Heart left ventricle (tissue), 13 donors: ENCODE data around the gene CYB5RL.

Experiments used
- CTCF ChIP-seq, 12 donors: fragments of 200-600 bp; sonication (generic) in 4 of 12; IDR thresholded peaks; one replicate each; pipeline versions ENCODE4 v1.5.0 to v1.8.0; 2018 to 2022; ENCODE audit warnings: antibody characterized with exemption in 12 of 12, mild to moderate bottlenecking in 5 of 12
- POLR2A ChIP-seq, 2 donors: fragments of 450-650 bp; IDR thresholded peaks; one replicate each; pipeline ENCODE4 v1.6.1; 2017; ENCODE audit warnings: antibody characterized with exemption in 2 of 2, mild to moderate bottlenecking in 2 of 2, moderate library complexity in 2 of 2
- donor health status: ischemic (EF 13 %, LVEDD 7.1; RV severe dilation, severe dysfunction).
- donor health status: DM: no; HTN: yes; CAD: no.
- donor health status: DM: no; HTN: no; CAD: no.
- donor health status: ischemic (EF 25% LVEDD 6.9; RV normal size, moderate dysfunction).
- donor health status: ischemic (EF 25% LVEDD 5.7; RV mildly dilated, moderate dysfunction).
- donor health status: ischemic (EF 35%, LVEDD 5.7; RV mildly dilated, moderate dysfunction).
- donor health status: nonischemic (EF 11% LVEDD 7.7; RV severe dilation, severe dysfunction).
- donor health status: DM: yes; HTN: yes; CAD: no.
- donor health status: PGD.
- donor health status: ischemic (EF 29% LVEDD 5.4; RV normal size, mild dysfunction).
- donor health status: nonischemic (EF 23%, LVEDD 6.1; RV moderate dilation, normal function).

- TF ChIP-seq POLR2A (IDR thresholded peaks at IDR 0.05) (peak in 1 of 2 donors; percentile 65), CTCF (IDR thresholded peaks at IDR 0.05) (no peak)
Observed at GRCh38 chr1:54199765-54200518, at the start of gene CYB5RL, which contains the start of gene MRPL37.
